SK-N-SH treated with all-trans-retinoic acid at 6 μM for 48 hours (cell line): ENCODE results near the gene MLIP.
A peak's percentile ranks its signal among the peaks of the same experiment; 100 is the strongest.

Experiments
- ATAC-seq: fragments of 200-7000 bp; cut with Tn5 transposase; 3 replicates; pipeline ENCODE4 v1.9.1; 2020; ENCODE audit warnings: mild to moderate bottlenecking, moderate library complexity
- ARNTL ChIP-seq: fragments of 450-650 bp; formaldehyde crosslinking; IDR thresholded peaks from 2 replicates; pipeline ENCODE4 v1.5.0; 2020; ENCODE audit warnings: low read depth, mild to moderate bottlenecking, moderate library complexity, borderline replicate concordance
- CSDC2 ChIP-seq: fragments of 250-450 bp; sonication (Bioruptor Pico); IDR thresholded peaks from 2 replicates; pipeline ENCODE4 v1.5.0; 2020; ENCODE audit warnings: mild to moderate bottlenecking, moderate library complexity
- ESRRG ChIP-seq: fragments of 250-450 bp; sonication (Bioruptor Pico); IDR thresholded peaks from 2 replicates; pipeline ENCODE4 v1.6.1; 2021; ENCODE audit warnings: mild to moderate bottlenecking
- GLIS3 ChIP-seq: fragments of 250-450 bp; sonication (Bioruptor Pico); IDR thresholded peaks from 2 replicates; pipeline ENCODE4 v1.5.0; 2020; ENCODE audit warnings: mild to moderate bottlenecking, moderate library complexity
- ISL1 ChIP-seq: fragments of 250-450 bp; sonication (Bioruptor Pico); IDR thresholded peaks from 2 replicates; pipeline ENCODE4 v2.1.2; 2022; ENCODE audit warnings: mild to moderate bottlenecking, moderate library complexity
- OSR1 ChIP-seq: fragments of 250-450 bp; sonication (Bioruptor Pico); IDR thresholded peaks from 2 replicates; pipeline ENCODE4 v1.8.0; 2022; ENCODE audit warnings: moderate library complexity, mild to moderate bottlenecking, inconsistent platforms
- PPARA ChIP-seq: fragments of 250-450 bp; sonication (Bioruptor Pico); IDR thresholded peaks from 2 replicates; pipeline ENCODE4 v1.5.0; 2020; ENCODE audit warnings: mild to moderate bottlenecking, borderline replicate concordance
- RARB ChIP-seq: fragments of 250-450 bp; sonication (Bioruptor Pico); IDR thresholded peaks from 2 replicates; pipeline ENCODE4 v1.8.0; 2021; ENCODE audit warnings: mild to moderate bottlenecking, moderate library complexity
- TCF4 ChIP-seq: fragments of 250-450 bp; sonication (Bioruptor Pico); IDR thresholded peaks from 2 replicates; pipeline ENCODE4 v1.8.0; 2021; ENCODE audit warnings: mild to moderate bottlenecking, moderate library complexity, borderline replicate concordance
- TOX ChIP-seq: fragments of 250-450 bp; sonication (Bioruptor Pico); IDR thresholded peaks from 2 replicates; pipeline ENCODE4 v1.8.0; 2021; ENCODE audit warnings: mild to moderate bottlenecking, moderate library complexity, borderline replicate concordance
- ZC3H10 ChIP-seq: fragments of 250-450 bp; sonication (Bioruptor Pico); IDR thresholded peaks from 2 replicates; pipeline ENCODE4 v1.5.1; 2021; ENCODE audit warnings: mild to moderate bottlenecking, moderate library complexity
- ZFP30 ChIP-seq: fragments of 450-650 bp; formaldehyde crosslinking; IDR thresholded peaks from 2 replicates; pipeline ENCODE4 v1.5.0; 2022; ENCODE audit warnings: mild to moderate bottlenecking, moderate library complexity
- ZNF565 ChIP-seq: fragments of 450-650 bp; formaldehyde crosslinking; conservative IDR thresholded peaks from 2 replicates; pipeline ENCODE4 v1.5.0; 2020; ENCODE audit warnings: low read depth, mild to moderate bottlenecking, moderate library complexity
- ZNF70 ChIP-seq: fragments of 450-650 bp; formaldehyde crosslinking; IDR thresholded peaks from 2 replicates; pipeline ENCODE4 v1.5.0; 2020; ENCODE audit warnings: mild to moderate bottlenecking, moderate library complexity
- ZNF8 ChIP-seq: fragments of 450-650 bp; formaldehyde crosslinking; IDR thresholded peaks from 2 replicates; pipeline ENCODE4 v1.5.0; 2020; ENCODE audit warnings: mild to moderate bottlenecking, moderate library complexity
- TF ChIP-seq, protein P1 (sequence below): fragments of 250-450 bp; sonication (Bioruptor Pico); IDR thresholded peaks from 2 replicates; pipeline ENCODE4 v1.5.1; 2020; ENCODE audit warnings: low read depth, mild to moderate bottlenecking, moderate library complexity
- TF ChIP-seq, protein P2 (sequence below): fragments of 250-450 bp; sonication (Bioruptor Pico); IDR thresholded peaks from 2 replicates; pipeline ENCODE4 v1.8.0; 2021; ENCODE audit warnings: low read depth, mild to moderate bottlenecking, moderate library complexity, borderline replicate concordance
- TF ChIP-seq, protein P3 (sequence below): fragments of 250-450 bp; sonication (Bioruptor Pico); IDR thresholded peaks from 2 replicates; pipeline ENCODE4 v1.5.0; 2020; ENCODE audit warnings: mild to moderate bottlenecking, moderate library complexity
- TF ChIP-seq, protein P4 (sequence below): fragments of 250-450 bp; sonication (Bioruptor Pico); IDR thresholded peaks from 2 replicates; pipeline ENCODE4 v1.5.1; 2021; ENCODE audit warnings: mild to moderate bottlenecking, moderate library complexity
- TF ChIP-seq, protein P5 (sequence below): fragments of 250-450 bp; sonication (Bioruptor Pico); IDR thresholded peaks from 2 replicates; pipeline ENCODE4 v1.8.0; 2020; ENCODE audit warnings: mild to moderate bottlenecking, moderate library complexity, borderline replicate concordance

The MLIP gene

DNA sequence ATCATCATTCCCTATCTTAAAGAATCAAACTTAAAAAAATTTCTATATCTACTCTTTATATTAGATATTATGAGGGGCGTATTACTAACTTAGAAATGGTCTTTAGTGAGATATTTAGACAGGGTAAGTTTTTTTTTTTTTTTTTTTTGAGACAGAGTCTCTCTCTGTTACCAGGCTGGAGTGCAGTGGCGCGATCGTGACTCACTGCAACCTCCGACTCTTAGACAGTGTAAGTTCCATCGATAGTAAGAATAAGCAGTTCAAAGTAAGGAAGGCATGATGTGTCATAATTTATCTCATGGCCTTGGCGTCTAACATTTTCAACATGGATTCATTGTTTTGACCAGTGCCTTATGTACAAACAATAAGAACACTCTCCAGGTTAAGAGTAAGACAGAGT is 72.4 kb downstream of the MLIP start:
- TF ChIP-seq, protein P1, sequence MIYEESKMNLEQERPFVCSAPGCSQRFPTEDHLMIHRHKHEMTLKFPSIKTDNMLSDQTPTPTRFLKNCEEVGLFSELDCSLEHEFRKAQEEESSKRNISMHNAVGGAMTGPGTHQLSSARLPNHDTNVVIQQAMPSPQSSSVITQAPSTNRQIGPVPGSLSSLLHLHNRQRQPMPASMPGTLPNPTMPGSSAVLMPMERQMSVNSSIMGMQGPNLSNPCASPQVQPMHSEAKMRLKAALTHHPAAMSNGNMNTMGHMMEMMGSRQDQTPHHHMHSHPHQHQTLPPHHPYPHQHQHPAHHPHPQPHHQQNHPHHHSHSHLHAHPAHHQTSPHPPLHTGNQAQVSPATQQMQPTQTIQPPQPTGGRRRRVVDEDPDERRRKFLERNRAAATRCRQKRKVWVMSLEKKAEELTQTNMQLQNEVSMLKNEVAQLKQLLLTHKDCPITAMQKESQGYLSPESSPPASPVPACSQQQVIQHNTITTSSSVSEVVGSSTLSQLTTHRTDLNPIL (CRISPR knock-in tag) = no peak
- TF ChIP-seq ZNF565 (CRISPR knock-in tag) = no peak
- TF ChIP-seq, protein P2, sequence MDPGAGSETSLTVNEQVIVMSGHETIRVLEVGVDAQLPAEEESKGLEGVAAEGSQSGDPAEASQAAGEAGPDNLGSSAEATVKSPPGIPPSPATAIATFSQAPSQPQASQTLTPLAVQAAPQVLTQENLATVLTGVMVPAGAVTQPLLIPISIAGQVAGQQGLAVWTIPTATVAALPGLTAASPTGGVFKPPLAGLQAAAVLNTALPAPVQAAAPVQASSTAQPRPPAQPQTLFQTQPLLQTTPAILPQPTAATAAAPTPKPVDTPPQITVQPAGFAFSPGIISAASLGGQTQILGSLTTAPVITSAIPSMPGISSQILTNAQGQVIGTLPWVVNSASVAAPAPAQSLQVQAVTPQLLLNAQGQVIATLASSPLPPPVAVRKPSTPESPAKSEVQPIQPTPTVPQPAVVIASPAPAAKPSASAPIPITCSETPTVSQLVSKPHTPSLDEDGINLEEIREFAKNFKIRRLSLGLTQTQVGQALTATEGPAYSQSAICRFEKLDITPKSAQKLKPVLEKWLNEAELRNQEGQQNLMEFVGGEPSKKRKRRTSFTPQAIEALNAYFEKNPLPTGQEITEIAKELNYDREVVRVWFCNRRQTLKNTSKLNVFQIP = no peak
- no peak for TF ChIP-seq ISL1 (CRISPR knock-in tag)
- no peak for TF ChIP-seq ESRRG (CRISPR knock-in tag)
- no peak for TF ChIP-seq CSDC2 (CRISPR knock-in tag)
- TF ChIP-seq ZFP30 (CRISPR knock-in tag) = no peak
- TF ChIP-seq RARB (CRISPR knock-in tag) = no peak
- no peak for TF ChIP-seq ZC3H10 (CRISPR knock-in tag)
- ATAC-seq = peak; percentile 42; the same call in 2 of the 3 replicates

DNA sequence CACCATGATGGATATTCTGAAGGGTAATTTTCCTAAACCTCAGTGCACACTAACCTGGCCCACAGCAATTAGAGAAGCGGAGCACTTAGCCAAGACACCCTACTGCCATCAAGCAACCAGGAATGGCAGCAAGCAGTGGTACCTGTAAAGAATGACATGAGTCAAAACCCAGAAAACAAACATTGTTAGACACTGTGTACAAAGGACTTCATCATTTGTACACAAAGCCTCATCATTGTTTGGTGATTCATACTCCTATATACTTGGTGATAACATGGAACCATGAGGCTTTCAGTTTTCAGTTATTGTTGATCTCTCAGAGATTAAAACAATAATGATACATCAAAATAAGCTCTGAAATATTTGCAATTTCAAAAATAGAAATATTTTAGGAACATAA is 74.6 kb downstream of the MLIP start:
- ATAC-seq = no peak
- TF ChIP-seq, protein P3, sequence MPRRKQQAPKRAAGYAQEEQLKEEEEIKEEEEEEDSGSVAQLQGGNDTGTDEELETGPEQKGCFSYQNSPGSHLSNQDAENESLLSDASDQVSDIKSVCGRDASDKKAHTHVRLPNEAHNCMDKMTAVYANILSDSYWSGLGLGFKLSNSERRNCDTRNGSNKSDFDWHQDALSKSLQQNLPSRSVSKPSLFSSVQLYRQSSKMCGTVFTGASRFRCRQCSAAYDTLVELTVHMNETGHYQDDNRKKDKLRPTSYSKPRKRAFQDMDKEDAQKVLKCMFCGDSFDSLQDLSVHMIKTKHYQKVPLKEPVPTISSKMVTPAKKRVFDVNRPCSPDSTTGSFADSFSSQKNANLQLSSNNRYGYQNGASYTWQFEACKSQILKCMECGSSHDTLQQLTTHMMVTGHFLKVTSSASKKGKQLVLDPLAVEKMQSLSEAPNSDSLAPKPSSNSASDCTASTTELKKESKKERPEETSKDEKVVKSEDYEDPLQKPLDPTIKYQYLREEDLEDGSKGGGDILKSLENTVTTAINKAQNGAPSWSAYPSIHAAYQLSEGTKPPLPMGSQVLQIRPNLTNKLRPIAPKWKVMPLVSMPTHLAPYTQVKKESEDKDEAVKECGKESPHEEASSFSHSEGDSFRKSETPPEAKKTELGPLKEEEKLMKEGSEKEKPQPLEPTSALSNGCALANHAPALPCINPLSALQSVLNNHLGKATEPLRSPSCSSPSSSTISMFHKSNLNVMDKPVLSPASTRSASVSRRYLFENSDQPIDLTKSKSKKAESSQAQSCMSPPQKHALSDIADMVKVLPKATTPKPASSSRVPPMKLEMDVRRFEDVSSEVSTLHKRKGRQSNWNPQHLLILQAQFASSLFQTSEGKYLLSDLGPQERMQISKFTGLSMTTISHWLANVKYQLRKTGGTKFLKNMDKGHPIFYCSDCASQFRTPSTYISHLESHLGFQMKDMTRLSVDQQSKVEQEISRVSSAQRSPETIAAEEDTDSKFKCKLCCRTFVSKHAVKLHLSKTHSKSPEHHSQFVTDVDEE (CRISPR knock-in tag) = no peak
- TF ChIP-seq ISL1 (CRISPR knock-in tag) = no peak
- TF ChIP-seq ZNF70 (CRISPR knock-in tag) = no peak
- TF ChIP-seq TCF4 (CRISPR knock-in tag) = no peak
- no peak for TF ChIP-seq ZNF565 (CRISPR knock-in tag)
- no peak for TF ChIP-seq GLIS3 (CRISPR knock-in tag)
- no peak for TF ChIP-seq PPARA (CRISPR knock-in tag)
- TF ChIP-seq, protein P4, sequence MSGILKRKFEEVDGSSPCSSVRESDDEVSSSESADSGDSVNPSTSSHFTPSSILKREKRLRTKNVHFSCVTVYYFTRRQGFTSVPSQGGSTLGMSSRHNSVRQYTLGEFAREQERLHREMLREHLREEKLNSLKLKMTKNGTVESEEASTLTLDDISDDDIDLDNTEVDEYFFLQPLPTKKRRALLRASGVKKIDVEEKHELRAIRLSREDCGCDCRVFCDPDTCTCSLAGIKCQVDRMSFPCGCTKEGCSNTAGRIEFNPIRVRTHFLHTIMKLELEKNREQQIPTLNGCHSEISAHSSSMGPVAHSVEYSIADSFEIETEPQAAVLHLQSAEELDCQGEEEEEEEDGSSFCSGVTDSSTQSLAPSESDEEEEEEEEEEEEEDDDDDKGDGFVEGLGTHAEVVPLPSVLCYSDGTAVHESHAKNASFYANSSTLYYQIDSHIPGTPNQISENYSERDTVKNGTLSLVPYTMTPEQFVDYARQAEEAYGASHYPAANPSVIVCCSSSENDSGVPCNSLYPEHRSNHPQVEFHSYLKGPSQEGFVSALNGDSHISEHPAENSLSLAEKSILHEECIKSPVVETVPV = no peak
- TF ChIP-seq, protein P5, sequence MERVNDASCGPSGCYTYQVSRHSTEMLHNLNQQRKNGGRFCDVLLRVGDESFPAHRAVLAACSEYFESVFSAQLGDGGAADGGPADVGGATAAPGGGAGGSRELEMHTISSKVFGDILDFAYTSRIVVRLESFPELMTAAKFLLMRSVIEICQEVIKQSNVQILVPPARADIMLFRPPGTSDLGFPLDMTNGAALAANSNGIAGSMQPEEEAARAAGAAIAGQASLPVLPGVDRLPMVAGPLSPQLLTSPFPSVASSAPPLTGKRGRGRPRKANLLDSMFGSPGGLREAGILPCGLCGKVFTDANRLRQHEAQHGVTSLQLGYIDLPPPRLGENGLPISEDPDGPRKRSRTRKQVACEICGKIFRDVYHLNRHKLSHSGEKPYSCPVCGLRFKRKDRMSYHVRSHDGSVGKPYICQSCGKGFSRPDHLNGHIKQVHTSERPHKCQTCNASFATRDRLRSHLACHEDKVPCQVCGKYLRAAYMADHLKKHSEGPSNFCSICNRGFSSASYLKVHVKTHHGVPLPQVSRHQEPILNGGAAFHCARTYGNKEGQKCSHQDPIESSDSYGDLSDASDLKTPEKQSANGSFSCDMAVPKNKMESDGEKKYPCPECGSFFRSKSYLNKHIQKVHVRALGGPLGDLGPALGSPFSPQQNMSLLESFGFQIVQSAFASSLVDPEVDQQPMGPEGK (CRISPR knock-in tag) = no peak
- no peak for TF ChIP-seq ARNTL

DNA sequence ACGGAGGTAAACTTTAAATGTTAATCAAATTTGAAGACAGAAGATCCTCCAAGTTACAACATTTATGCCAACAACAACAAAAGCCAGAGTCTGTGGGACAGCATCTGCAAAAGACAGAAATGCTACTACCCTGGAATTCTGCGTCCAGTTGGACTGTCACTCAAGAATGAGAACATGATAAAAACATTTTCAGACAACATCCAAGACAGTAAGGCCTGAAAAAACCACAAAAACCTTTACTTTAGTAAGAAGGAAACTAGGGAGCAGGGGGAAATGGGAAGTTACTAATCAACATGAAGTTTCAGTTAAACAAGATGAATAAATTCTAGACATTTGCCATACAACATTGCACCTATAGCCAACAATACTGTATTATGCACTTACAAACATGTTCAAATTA is 77.6 kb downstream of the MLIP start:
- no peak for ATAC-seq
- TF ChIP-seq ZNF8 = no peak
- no peak for TF ChIP-seq ZNF70 (CRISPR knock-in tag)
- no peak for TF ChIP-seq TOX (CRISPR knock-in tag)
- TF ChIP-seq, protein P2 = no peak
- TF ChIP-seq GLIS3 (CRISPR knock-in tag) = no peak
- TF ChIP-seq, protein P5 (CRISPR knock-in tag) = no peak
- TF ChIP-seq ZFP30 (CRISPR knock-in tag) = no peak
- TF ChIP-seq, protein P3 (CRISPR knock-in tag) = no peak
- TF ChIP-seq ISL1 (CRISPR knock-in tag) = no peak
- TF ChIP-seq PPARA (CRISPR knock-in tag) = no peak
- TF ChIP-seq OSR1 = no peak
- TF ChIP-seq TCF4 (CRISPR knock-in tag) = no peak
- TF ChIP-seq ZNF565 (CRISPR knock-in tag) = no peak
- no peak for TF ChIP-seq ARNTL
- TF ChIP-seq ESRRG (CRISPR knock-in tag) = no peak
- TF ChIP-seq RARB (CRISPR knock-in tag) = no peak
- no peak for TF ChIP-seq CSDC2 (CRISPR knock-in tag)
